MM.1S (cell line): ENCODE data around the gene OLIG3.

Experiments used
- DNase-seq: peaks from one replicate; pipeline ENCODE4 v3.0.0-alpha.2; 2015
- H2AFZ ChIP-seq: fragments of 300-600 bp; sonication (generic); 2 replicates; pipeline ENCODE4 v1.6.0; 2016; ENCODE audit warnings: antibody characterized with exemption, low read length
- H3F3A ChIP-seq: fragments of 300-600 bp; sonication (generic); 2 replicates; pipeline ENCODE4 v1.6.1; 2016; ENCODE audit warnings: mild to moderate bottlenecking, antibody characterized with exemption, low read length, moderate library complexity, mixed read lengths; ENCODE audit not compliant: insufficient read depth
- H3K27ac ChIP-seq: fragments of 300-600 bp; sonication (generic); 2 replicates; pipeline ENCODE4 v1.5.1; 2016; ENCODE audit warnings: mild to moderate bottlenecking, low read length
- H3K27me3 ChIP-seq: fragments of 300-600 bp; sonication (generic); replicated peaks from 2 replicates; pipeline ENCODE4 v1.6.0; 2016; ENCODE audit warnings: low read length; ENCODE audit not compliant: insufficient read depth
- H3K36me3 ChIP-seq: fragments of 300-600 bp; sonication (generic); replicated peaks from 2 replicates; pipeline ENCODE4 v1.6.1; 2016; ENCODE audit warnings: mild to moderate bottlenecking, low read length, mixed read lengths; ENCODE audit not compliant: insufficient read depth
- H3K4me1 ChIP-seq: fragments of 300-600 bp; sonication (generic); 2 replicates; pipeline ENCODE4 v1.6.1; 2016; ENCODE audit warnings: low read length, mixed read lengths
- H3K4me2 ChIP-seq: fragments of 300-600 bp; sonication (generic); 2 replicates; pipeline ENCODE4 v1.6.0; 2016; ENCODE audit warnings: low read depth, low read length
- H3K4me3 ChIP-seq: fragments of 300-600 bp; sonication (generic); 2 replicates; pipeline ENCODE4 v1.5.1; 2016; ENCODE audit warnings: low read length, mixed read lengths
- H3K79me2 ChIP-seq: fragments of 300-600 bp; sonication (generic); 2 replicates; pipeline ENCODE4 v1.6.1; 2016; ENCODE audit warnings: mixed run types, low read length, mixed read lengths
- H3K9ac ChIP-seq: fragments of 300-600 bp; sonication (generic); 2 replicates; pipeline ENCODE4 v1.6.1; 2016; ENCODE audit warnings: low read length, mixed read lengths
- H3K9me2 ChIP-seq: fragments of 300-600 bp; sonication (generic); replicated peaks from 2 replicates; pipeline ENCODE4 v1.6.1; 2016; ENCODE audit warnings: mild to moderate bottlenecking, low read length, mixed read lengths; ENCODE audit not compliant: insufficient read depth
- H3K9me3 ChIP-seq: fragments of 300-600 bp; sonication (generic); replicated peaks from 2 replicates; pipeline ENCODE4 v1.6.1; 2016; ENCODE audit warnings: mild to moderate bottlenecking, low read length, mixed read lengths; ENCODE audit not compliant: insufficient read depth
- H4K20me1 ChIP-seq: fragments of 300-600 bp; sonication (generic); 2 replicates; pipeline ENCODE4 v1.6.1; 2016; ENCODE audit warnings: mild to moderate bottlenecking, low read length, moderate library complexity, mixed read lengths; ENCODE audit not compliant: insufficient read depth
- CTCF ChIP-seq: fragments of 300-600 bp; sonication (generic); IDR thresholded peaks from 2 replicates; pipeline ENCODE4 v1.5.1; 2016; ENCODE audit warnings: antibody characterized with exemption, low read length, mixed read lengths
- EZH2 ChIP-seq: fragments of 300-600 bp; sonication (generic); optimal IDR thresholded peaks from 2 replicates; pipeline ENCODE3; 2017; ENCODE audit warnings: low read depth, mild to moderate bottlenecking, antibody characterized with exemption, low read length, mixed read lengths
- EZH2phosphoT487 ChIP-seq: fragments of 300-600 bp; sonication (generic); IDR thresholded peaks from 2 replicates; pipeline ENCODE4 v1.6.1; 2018; ENCODE audit warnings: antibody characterized with exemption, low read length

Gene OLIG3

GRCh38 chr6:137473598-137473997 is 20.6 kb downstream of the OLIG3 start:
- Histone ChIP-seq H3K9ac (no peak overlapping the region), H4K20me1 (no peaks in the 10 kb centered on the region), H3K9me3 (no peaks in the 10 kb centered on the region), H3K27ac (no peak overlapping the region), H3K36me3 (no peaks in the 10 kb centered on the region), H3F3A (no peaks in the 10 kb centered on the region), H3K4me3 (no peak overlapping the region), H3K9me2 (no peaks in the 10 kb centered on the region), H2AFZ (no peak overlapping the region), H3K4me1 (no peaks in the 10 kb centered on the region), H3K27me3 (no peaks in the 10 kb centered on the region), H3K79me2 (no peaks in the 10 kb centered on the region), H3K4me2 (no peak overlapping the region)
- TF ChIP-seq CTCF (no peak), EZH2 (no peak), EZH2phosphoT487 (no peak)
- no peak for DNase-seq

- H3K36me3 ChIP-seq: no peaks in the 10 kb centered on the region
- no peaks in the 10 kb centered on the region for H4K20me1 ChIP-seq
- no peaks in the 10 kb centered on the region for H3K27me3 ChIP-seq
- no peak overlapping the region for H3K27ac ChIP-seq
- no peaks in the 10 kb centered on the region for H3K79me2 ChIP-seq
- H3F3A ChIP-seq: no peaks in the 10 kb centered on the region
- H3K9ac ChIP-seq: no peak overlapping the region
- no peak overlapping the region for H3K4me3 ChIP-seq
- H3K4me1 ChIP-seq: no peaks in the 10 kb centered on the region
- no peaks in the 10 kb centered on the region for H3K9me2 ChIP-seq
- TF ChIP-seq CTCF (no peak), EZH2 (no peak), EZH2phosphoT487 (no peak)
- H3K4me2 ChIP-seq: no peak overlapping the region
- H3K9me3 ChIP-seq: no peaks in the 10 kb centered on the region
- no peak overlapping the region for H2AFZ ChIP-seq
- DNase-seq: no peak
Measured at GRCh38 chr6:137472641-137473137, 21.5 kb downstream of the OLIG3 start.

GRCh38 chr6:137471986-137472385 is 22.2 kb downstream of the OLIG3 start:
- TF ChIP-seq CTCF (no peak), EZH2phosphoT487 (no peak), EZH2 (no peak)
- Histone ChIP-seq H3F3A (no peaks in the 10 kb centered on the region), H3K27ac (no peak overlapping the region), H3K27me3 (no peaks in the 10 kb centered on the region), H3K4me1 (no peaks in the 10 kb centered on the region), H3K9ac (no peak overlapping the region), H3K4me2 (no peak overlapping the region), H3K9me2 (no peaks in the 10 kb centered on the region), H3K4me3 (no peak overlapping the region), H3K79me2 (no peaks in the 10 kb centered on the region), H3K9me3 (no peaks in the 10 kb centered on the region), H4K20me1 (no peaks in the 10 kb centered on the region), H2AFZ (no peak overlapping the region), H3K36me3 (no peaks in the 10 kb centered on the region)
- DNase-seq: no peak
